ENCODE measurements around the gene LCTL. TPM values are rescaled to one million over a fixed set of nuclear protein-coding genes. Genes with fewer than 3 reads are reported as not detected.

LCTL gene
- total RNA-seq, 1 experiment from 2014 or later: not detected

DNA sequence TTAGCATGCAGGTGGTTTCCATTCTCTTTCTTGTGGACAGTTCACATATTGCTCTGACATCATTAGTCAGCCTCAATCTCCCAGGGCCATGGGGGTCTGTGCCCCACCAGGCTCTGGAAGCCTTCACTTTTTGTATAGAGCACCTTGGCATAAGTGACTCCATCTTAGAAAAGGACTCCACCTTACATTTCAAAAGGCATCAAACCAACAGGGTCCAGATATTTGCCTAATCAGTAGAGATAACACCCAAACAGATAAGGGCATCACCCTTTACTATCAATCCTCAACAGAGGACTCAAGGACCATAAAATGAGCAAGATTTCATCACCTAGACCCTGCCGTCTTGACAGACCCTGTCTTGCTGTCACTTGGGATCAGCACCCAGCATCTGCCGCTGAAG, 35.7 kb upstream of the LCTL start:
- intact Hi-C loops (cut with micrococcal nuclease): loop anchor here (5.0 kb wide), 1 partner anchor 171 kb away; no protein-coding TSS in a partner anchor
- ChIA-PET RAD21 (ENCODE audit: low non-redundant PET in 1 of 2, low total read pairs in 2 of 2, uncharacterized antibody in 2 of 2, unreplicated experiment in 2 of 2) (no interaction called here), CTCF (no interaction called here), POLR2A (no interaction called here)
- DNase-seq (ENCODE audit: low read depth, low spot score): no peak
- Histone ChIP-seq H3K9me3 (ENCODE audit: control insufficient read depth in 1 of 2, insufficient read depth in 1 of 2, low read depth in 1 of 2, low read length in 2 of 2) (no peaks in the 10 kb centered on the region), H3K4me1 (ENCODE audit: control insufficient read depth in 1 of 2, insufficient read depth in 2 of 2, low read length in 2 of 2) (peaks cover 0 to 3% of the 10 kb centered on the region in 2 experiments; a peak in 1 of 4 replicates), H3K79me2 (ENCODE audit: insufficient read depth, low read length) (no peaks in the 10 kb centered on the region), H3K4me2 (ENCODE audit: low read length) (no peak overlapping the region), H3K27me3 (ENCODE audit: insufficient read depth, low read length) (no peaks in the 10 kb centered on the region; the same call in 1 of the 2 replicates), H3K36me3 (ENCODE audit: control insufficient read depth in 1 of 2, insufficient read depth in 2 of 2, low read length in 2 of 2) (no peaks in the 10 kb centered on the region), H3K4me3 (replicated peaks in 1 of 2; ENCODE audit: low read depth in 1 of 2, low read length in 2 of 2) (no peak overlapping the region), H4K20me1 (ENCODE audit: insufficient read depth) (no peaks in the 10 kb centered on the region), H3K9ac (ENCODE audit: low read length) (no peak overlapping the region), H3K9me2 (ENCODE audit: insufficient read depth) (no peaks in the 10 kb centered on the region), H2AFZ (ENCODE audit: low read depth, low read length, poor library complexity, severe bottlenecking) (no peak overlapping the region), H3K27ac (ENCODE audit: low read depth, low read length) (no peak overlapping the region)
- TF ChIP-seq, protein P1, sequence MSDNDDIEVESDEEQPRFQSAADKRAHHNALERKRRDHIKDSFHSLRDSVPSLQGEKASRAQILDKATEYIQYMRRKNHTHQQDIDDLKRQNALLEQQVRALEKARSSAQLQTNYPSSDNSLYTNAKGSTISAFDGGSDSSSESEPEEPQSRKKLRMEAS (IDR thresholded peaks at IDR 0.05): no peak
- TF ChIP-seq SRF (IDR thresholded peaks at IDR 0.05; ENCODE audit: low read depth) (no peak), SIN3A (IDR thresholded peaks at IDR 0.05; ENCODE audit: low read depth) (no peak), CEBPB (IDR thresholded peaks at IDR 0.05; ENCODE audit: low read depth) (no peak), ATF3 (IDR thresholded peaks at IDR 0.05) (no peak), RAD21 (IDR thresholded peaks at IDR 0.05; ENCODE audit: low read depth) (no peak), ZFX (IDR thresholded peaks at IDR 0.05) (no peak), CBX3 (IDR thresholded peaks at IDR 0.05; ENCODE audit: low read depth) (no peak), EZH2phosphoT487 (IDR thresholded peaks at IDR 0.05; ENCODE audit: borderline replicate concordance) (no peak), CTCF (IDR thresholded peaks at IDR 0.05 in 2 of 3, conservative IDR thresholded peaks at IDR 0.05 in 1 of 3; ENCODE audit: borderline replicate concordance in 1 of 3, insufficient read depth in 1 of 3, low read depth in 2 of 3, low read length in 2 of 3) (no peak), ZBTB33 (IDR thresholded peaks at IDR 0.05; ENCODE audit: extremely low read depth, insufficient replicate concordance, low read length) (no peak), EZH2 (IDR thresholded peaks at IDR 0.05) (no peak), SP1 (IDR thresholded peaks at IDR 0.05; ENCODE audit: low read depth) (no peak), REST (IDR thresholded peaks at IDR 0.05; ENCODE audit: low read depth) (no peak)
- ATAC-seq: no peak
- no TSS peak for BruUV-seq (replicated peaks)
